ENCODE data around the gene PNPLA2. TPM values are rescaled to one million over a fixed set of nuclear protein-coding genes. Genes with fewer than 3 reads are reported as not detected.

PNPLA2 gene
- total RNA-seq, 2 donors from 2014 or later: 161 to 222 TPM

Other genes with a start within 250 kb of the PNPLA2 start
- gene PHRF1, start 242.4 kb upstream of the PNPLA2 start, total RNA-seq: 10 to 100 TPM; 31.0 to 33.0 TPM
- gene IRF7, start 203.0 kb upstream of the PNPLA2 start, total RNA-seq: 10 to 100 TPM; 29.9 to 36.4 TPM
- 100 to 1,000 TPM; 359 to 611 TPM for gene CDHR5, start 194.0 kb upstream of the PNPLA2 start, total RNA-seq
- gene SCT, start 191.7 kb upstream of the PNPLA2 start, total RNA-seq: 1 to 10 TPM in 1 of 2 donors, not detected in 1; 2.7 TPM
- gene DRD4, start 181.6 kb upstream of the PNPLA2 start, total RNA-seq: 1 to 10 TPM; 1.3 to 1.9 TPM
- 10 to 100 TPM; 24.1 to 27.1 TPM for gene DEAF1, start 123.7 kb upstream of the PNPLA2 start, total RNA-seq
- gene TMEM80, start 123.1 kb upstream of the PNPLA2 start, total RNA-seq: 10 to 100 TPM; 26.9 to 31.3 TPM
- gene EPS8L2, start 112.7 kb upstream of the PNPLA2 start, total RNA-seq: 100 to 1,000 TPM; 248 to 294 TPM
- 100 to 1,000 TPM; 159 to 186 TPM for gene TALDO1, start 71.5 kb upstream of the PNPLA2 start, total RNA-seq
- gene GATD1, start 41.4 kb upstream of the PNPLA2 start, total RNA-seq: 10 to 100 TPM; 49.2 to 60.2 TPM
- under 1 TPM in 1 of 2 donors, not detected in 1; 0.36 TPM for gene CEND1, start 28.8 kb upstream of the PNPLA2 start, total RNA-seq
- gene SLC25A22, start 20.6 kb upstream of the PNPLA2 start, total RNA-seq: 10 to 100 TPM; 16.0 to 16.8 TPM
- 10 to 100 TPM; 20.0 to 25.8 TPM for gene PIDD1, start 13.7 kb upstream of the PNPLA2 start, total RNA-seq
- gene RPLP2, start 8.9 kb upstream of the PNPLA2 start, total RNA-seq: 1,000 to 10,000 TPM; 1,811 to 1,846 TPM
- gene CRACR2B, start 9.0 kb downstream of the PNPLA2 start, total RNA-seq: 100 to 1,000 TPM; 117 to 122 TPM
- 100 to 1,000 TPM; 443 to 462 TPM for gene CD151, start 14.0 kb downstream of the PNPLA2 start, total RNA-seq
- 10 to 100 TPM; 79.4 to 83.1 TPM for gene POLR2L, start 23.6 kb downstream of the PNPLA2 start, total RNA-seq
- gene TSPAN4, start 23.9 kb downstream of the PNPLA2 start, total RNA-seq: 10 to 100 TPM; 11.7 to 20.2 TPM
- gene CHID1, start 91.9 kb downstream of the PNPLA2 start, total RNA-seq: 10 to 100 TPM; 52.0 to 54.2 TPM
- gene AP2A2, start 107.0 kb downstream of the PNPLA2 start, total RNA-seq: 10 to 100 TPM; 61.6 to 68.8 TPM
- not detected for gene MUC6, start 217.8 kb downstream of the PNPLA2 start, total RNA-seq